ENCODE measurements around the gene PHACTR3. TPM values are rescaled to one million over a fixed set of nuclear protein-coding genes. Genes with fewer than 3 reads are reported as not detected.

Gene PHACTR3
- total RNA-seq, 2 donors from 2014 or later, result 0.86 to 24.2 TPM

- DNase-seq (ENCODE audit: low spot score), result peak; percentile 55
- Histone ChIP-seq H3K27me3 (no peaks in the 10 kb centered on the region), H3K9me3 (no peaks in the 10 kb centered on the region), H3K4me3 (no peak overlapping the region), H3K36me3 (no peaks in the 10 kb centered on the region), H3K4me1 (peaks cover 0 to 60% of the 10 kb centered on the region in 2 donors), H3K27ac (no peak overlapping the region)
- TF ChIP-seq CTCF (IDR thresholded peaks at IDR 0.05), result no peak
Observed at GRCh38 chr20:59831024-59831915, 226.9 kb downstream of the PHACTR3 start.

GRCh38 chr20:59831916-59832270 is 227.6 kb downstream of the PHACTR3 start:
- Histone ChIP-seq H3K36me3 (no peaks in the 10 kb centered on the region), H3K27me3 (no peaks in the 10 kb centered on the region), H3K4me3 (no peak overlapping the region), H3K27ac (no peak overlapping the region), H3K4me1 (peaks cover 0 to 57% of the 10 kb centered on the region in 2 donors), H3K9me3 (no peaks in the 10 kb centered on the region)
- TF ChIP-seq CTCF (IDR thresholded peaks at IDR 0.05), result no peak
- DNase-seq (ENCODE audit: low spot score), result no peak

GRCh38 chr20:59832406-59833363 is 228.3 kb downstream of the PHACTR3 start:
- no peaks in the 10 kb centered on the region for H3K27me3 ChIP-seq
- H3K4me3 ChIP-seq, result no peak overlapping the region
- peak; percentile 47 for DNase-seq (ENCODE audit: low spot score)
- H3K9me3 ChIP-seq, result no peaks in the 10 kb centered on the region
- no peaks in the 10 kb centered on the region for H3K36me3 ChIP-seq
- H3K4me1 ChIP-seq, result peaks cover 0 to 51% of the 10 kb centered on the region in 2 donors
- no peak overlapping the region for H3K27ac ChIP-seq
- TF ChIP-seq CTCF (IDR thresholded peaks at IDR 0.05), result no peak

GRCh38 chr20:59835057-59835447 is 230.7 kb downstream of the PHACTR3 start:
- H3K27me3 ChIP-seq, result no peaks in the 10 kb centered on the region
- no peak overlapping the region for H3K4me3 ChIP-seq
- DNase-seq (ENCODE audit: low spot score), result peak; percentile 49
- H3K4me1 ChIP-seq, result peaks cover 0 to 42% of the 10 kb centered on the region in 2 donors
- no peaks in the 10 kb centered on the region for H3K9me3 ChIP-seq
- TF ChIP-seq CTCF (IDR thresholded peaks at IDR 0.05), result no peak
- H3K27ac ChIP-seq, result no peak overlapping the region
- H3K36me3 ChIP-seq, result no peaks in the 10 kb centered on the region

GRCh38 chr20:59835448-59836395 is 231.4 kb downstream of the PHACTR3 start:
- no peaks in the 10 kb centered on the region for H3K36me3 ChIP-seq
- H3K4me1 ChIP-seq, result peaks cover 0 to 38% of the 10 kb centered on the region in 2 donors
- H3K9me3 ChIP-seq, result no peaks in the 10 kb centered on the region
- H3K27me3 ChIP-seq, result no peaks in the 10 kb centered on the region
- no peak for DNase-seq (ENCODE audit: low spot score)
- peak overlapping the region; percentile 16 to 44 for H3K4me3 ChIP-seq
- peak overlapping the region in 1 of 2 donors; percentile 54 for H3K27ac ChIP-seq
- TF ChIP-seq CTCF (IDR thresholded peaks at IDR 0.05), result no peak

All from right atrium auricular region (tissue), 2 donors.